CD14-positive monocyte (primary cell): ENCODE measurements around the gene INKA1. TPM values are rescaled to one million over a fixed set of nuclear protein-coding genes. Genes with fewer than 3 reads are reported as not detected.

Source experiments
- DNase-seq, 3 donors: peaks; one replicate each; pipeline ENCODE4 v3.0.0-alpha.2; 2011 to 2022
- H2AFZ ChIP-seq: 2 replicates; pipeline ENCODE4 v1.6.0; 2012; ENCODE audit warnings: mild to moderate bottlenecking, low read depth, low read length, inconsistent platforms; ENCODE audit not compliant: insufficient read depth, poor library complexity, severe bottlenecking
- H3K27ac ChIP-seq, 2 donors: 1 replicate in 1 of 2; 2 replicates in 1 of 2; pipeline ENCODE4 v1.5.1; 2012 to 2013; ENCODE audit warnings: low read length in 2 of 2, control low read depth in 1 of 2, inconsistent platforms in 1 of 2, low read depth in 1 of 2, mild to moderate bottlenecking in 1 of 2
- H3K27me3 ChIP-seq, 2 donors: one replicate each; pipeline versions ENCODE4 v1.6.0 to v1.6.1; 2011 to 2013; ENCODE audit warnings: low read length in 2 of 2; ENCODE audit not compliant: control insufficient read depth in 2 of 2, insufficient read depth in 2 of 2
- H3K36me3 ChIP-seq, 2 donors: replicated peaks in 1 of 2; 1 replicate in 1 of 2; 2 replicates in 1 of 2; pipeline versions ENCODE4 v1.5.1 to v1.6.1; 2012 to 2013; ENCODE audit warnings: low read length in 2 of 2, control low read depth in 1 of 2, inconsistent platforms in 1 of 2, mild to moderate bottlenecking in 1 of 2; ENCODE audit not compliant: insufficient read depth in 2 of 2, control insufficient read depth in 1 of 2
- H3K4me1 ChIP-seq, 2 donors: 1 replicate in 1 of 2; 2 replicates in 1 of 2; pipeline versions ENCODE4 v1.5.1 to v1.6.1; 2012 to 2013; ENCODE audit warnings: low read length in 2 of 2, control low read depth in 1 of 2, inconsistent platforms in 1 of 2, mild to moderate bottlenecking in 1 of 2, moderate library complexity in 1 of 2; ENCODE audit not compliant: insufficient read depth in 2 of 2, control insufficient read depth in 1 of 2
- H3K4me2 ChIP-seq: replicated peaks from 2 replicates; pipeline ENCODE3; 2012; ENCODE audit warnings: low read length, moderate library complexity, mild to moderate bottlenecking; ENCODE audit not compliant: poor library complexity, severe bottlenecking; ENCODE audit errors: extremely low read depth
- H3K4me3 ChIP-seq, 3 experiments: fragments of 200-600 bp in 1 of 3; sonication (generic) in 1 of 3; replicated peaks in 1 of 3; 1 replicate in 2 of 3; 2 replicates in 1 of 3; pipeline ENCODE4 v1.5.1; 2011 to 2013; ENCODE audit warnings: low read length in 3 of 3, mild to moderate bottlenecking in 3 of 3, control low read depth in 2 of 3, low read depth in 2 of 3, inconsistent platforms in 1 of 3, moderate library complexity in 1 of 3
- H3K79me2 ChIP-seq: 2 replicates; pipeline ENCODE4 v1.6.0; 2012; ENCODE audit warnings: mild to moderate bottlenecking, control low read depth, inconsistent platforms, low read length, moderate library complexity; ENCODE audit not compliant: insufficient read depth
- H3K9ac ChIP-seq: 2 replicates; pipeline ENCODE4 v1.6.0; 2017; ENCODE audit warnings: low read length, mild to moderate bottlenecking; ENCODE audit not compliant: insufficient read depth, poor library complexity, severe bottlenecking
- H3K9me3 ChIP-seq, 2 donors: replicated peaks in 1 of 2; 1 replicate in 1 of 2; 2 replicates in 1 of 2; pipeline versions ENCODE4 v1.5.1 to v1.6.1; 2012 to 2013; ENCODE audit warnings: low read length in 2 of 2, control low read depth in 1 of 2; ENCODE audit not compliant: control insufficient read depth in 1 of 2, insufficient read depth in 1 of 2
- H4K20me1 ChIP-seq: 2 replicates; pipeline ENCODE4 v1.6.0; 2012; ENCODE audit warnings: mild to moderate bottlenecking, low read length, control low read depth, moderate library complexity; ENCODE audit not compliant: insufficient read depth
- H3K27ac Mint-ChIP-seq, 7 donors: one replicate each; pipeline ENCODE4 v1.8.0; 2020; ENCODE audit warnings: mild to moderate bottlenecking in 7 of 7, mixed read lengths in 7 of 7, moderate library complexity in 6 of 7, inconsistent platforms in 2 of 7
- H3K27me3 Mint-ChIP-seq, 3 donors: one replicate each; pipeline ENCODE4 v1.8.0; 2021 to 2022; ENCODE audit warnings: low read depth in 3 of 3, mild to moderate bottlenecking in 3 of 3, mixed read lengths in 3 of 3, moderate library complexity in 3 of 3, inconsistent platforms in 1 of 3
- H3K36me3 Mint-ChIP-seq, 2 donors: one replicate each; pipeline ENCODE4 v1.8.0; 2020; ENCODE audit warnings: mixed read lengths in 2 of 2, inconsistent platforms in 1 of 2, mild to moderate bottlenecking in 1 of 2
- H3K4me1 Mint-ChIP-seq: one replicate; pipeline ENCODE4 v1.8.0; 2020; ENCODE audit warnings: mild to moderate bottlenecking, mixed read lengths
- H3K4me3 Mint-ChIP-seq, 2 donors: one replicate each; pipeline ENCODE4 v1.8.0; 2020; ENCODE audit warnings: mild to moderate bottlenecking in 2 of 2, mixed read lengths in 2 of 2, moderate library complexity in 1 of 2
- H3K9me3 Mint-ChIP-seq, 7 donors: one replicate each; pipeline ENCODE4 v1.8.0; 2020 to 2022; ENCODE audit warnings: mixed read lengths in 7 of 7, mild to moderate bottlenecking in 6 of 7, moderate library complexity in 6 of 7, inconsistent platforms in 2 of 7
- WGBS: methylation state at CpG from one replicate; pipeline ENCODE4 v1.1.5; 2013; ENCODE audit warnings: missing lambda C conversion rate; ENCODE audit not compliant: insufficient coverage; 5-methylcytosine and 5-hydroxymethylcytosine counted together
- intact Hi-C, 2 donors: fragments of 100-400 bp; cut with micrococcal nuclease; formaldehyde crosslinking; loops; one replicate each; pipeline versions ENCODE4 v1.15.0 to v1.15.1; 2023
- polyA plus RNA-seq, 3 donors: library from polyadenylated mRNA; depleted of rRNA in 1 of 3; unstranded in 2 of 3; stranded (reverse) in 1 of 3; fragments of 300-500 nt in 2 of 3; fragments of >200 nt in 1 of 3; fragmentation: Illumina TruSeq in 2 of 3; gene quantifications; 1 replicate in 2 of 3; 2 replicates in 1 of 3; pipeline ENCODE4 v1.2.3, GENCODE V29; 2012 to 2021
- TF ChIP-seq, protein P1 (sequence below): fragments of 200-600 bp; IDR thresholded peaks from one replicate; pipeline ENCODE4 v1.8.0; 2022; ENCODE audit warnings: antibody characterized with exemption, mild to moderate bottlenecking

The INKA1 gene
- polyA plus RNA-seq, 3 donors: 0.43 to 1.3 (median 1.3) TPM

DNA sequence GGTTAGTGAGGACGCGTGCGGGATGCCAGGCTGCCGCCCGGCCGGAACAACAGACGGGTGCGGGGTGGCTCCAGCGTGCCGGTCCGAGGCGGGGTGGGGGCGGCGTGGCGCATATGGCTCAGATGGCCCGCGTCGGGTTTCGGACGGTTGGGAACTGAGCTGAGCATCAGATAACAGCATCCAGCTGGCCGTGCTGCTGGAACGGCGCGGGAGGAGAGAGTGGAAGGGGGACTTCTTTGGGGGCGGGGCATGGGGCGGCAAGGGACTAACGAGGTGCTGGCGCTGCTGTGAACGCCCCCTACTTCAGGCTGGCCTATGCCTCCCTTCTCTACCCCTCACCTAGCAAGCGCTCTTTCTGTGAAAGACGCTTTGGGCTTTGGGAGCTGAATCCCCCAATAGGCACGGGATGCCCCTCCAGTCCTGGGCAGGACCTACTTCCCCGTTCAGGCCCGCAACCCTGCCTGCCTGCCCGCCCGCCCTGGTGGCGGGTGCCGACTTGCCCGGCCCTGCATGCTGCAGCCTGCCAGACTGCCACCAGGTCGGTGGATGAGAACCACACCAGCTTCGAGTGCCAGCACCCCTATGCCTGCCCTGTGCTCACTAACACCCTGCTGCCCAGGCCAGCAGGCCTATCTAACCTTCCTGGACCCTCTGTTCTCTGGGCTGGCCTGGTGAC lies 542 bp downstream of the INKA1 start:
- Histone ChIP-seq H3K27ac (peak overlapping the region in 1 of 2 donors; percentile 84), H3K4me1 (peaks cover 47 to 56% of the 10 kb centered on the region in 2 donors), H3K4me2 (peak overlapping the region; percentile 99), H3K9me3 (no peaks in the 10 kb centered on the region), H3K9ac (peak overlapping the region; percentile 70), H3K36me3 (peaks cover 2 to 15% of the 10 kb centered on the region in 2 donors), H2AFZ (peak overlapping the region; percentile 98), H3K4me3 (peak overlapping the region; percentile 76 to 99 (median 99)), H3K79me2 (peaks cover 12% of the 10 kb centered on the region), H4K20me1 (peaks cover 8% of the 10 kb centered on the region), H3K27me3 (peaks cover 0 to 5% of the 10 kb centered on the region in 2 donors)
- peaks cover 63% of the 10 kb centered on the region for H3K4me1 Mint-ChIP-seq
- 0% methylated on average over 31 of the region's 41 CpGs for WGBS
- H3K27ac Mint-ChIP-seq: peak overlapping the region in 4 of 7 donors; percentile 20 to 74 (median 56)
- peak overlapping the region; percentile 90 to 95 for H3K4me3 Mint-ChIP-seq
- TF ChIP-seq, protein P1, sequence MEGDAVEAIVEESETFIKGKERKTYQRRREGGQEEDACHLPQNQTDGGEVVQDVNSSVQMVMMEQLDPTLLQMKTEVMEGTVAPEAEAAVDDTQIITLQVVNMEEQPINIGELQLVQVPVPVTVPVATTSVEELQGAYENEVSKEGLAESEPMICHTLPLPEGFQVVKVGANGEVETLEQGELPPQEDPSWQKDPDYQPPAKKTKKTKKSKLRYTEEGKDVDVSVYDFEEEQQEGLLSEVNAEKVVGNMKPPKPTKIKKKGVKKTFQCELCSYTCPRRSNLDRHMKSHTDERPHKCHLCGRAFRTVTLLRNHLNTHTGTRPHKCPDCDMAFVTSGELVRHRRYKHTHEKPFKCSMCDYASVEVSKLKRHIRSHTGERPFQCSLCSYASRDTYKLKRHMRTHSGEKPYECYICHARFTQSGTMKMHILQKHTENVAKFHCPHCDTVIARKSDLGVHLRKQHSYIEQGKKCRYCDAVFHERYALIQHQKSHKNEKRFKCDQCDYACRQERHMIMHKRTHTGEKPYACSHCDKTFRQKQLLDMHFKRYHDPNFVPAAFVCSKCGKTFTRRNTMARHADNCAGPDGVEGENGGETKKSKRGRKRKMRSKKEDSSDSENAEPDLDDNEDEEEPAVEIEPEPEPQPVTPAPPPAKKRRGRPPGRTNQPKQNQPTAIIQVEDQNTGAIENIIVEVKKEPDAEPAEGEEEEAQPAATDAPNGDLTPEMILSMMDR: no peak
- peak; percentile 21 to 41 (median 28) for DNase-seq
- peaks cover 19% of the 10 kb centered on the region in 2 donors for H3K36me3 Mint-ChIP-seq
- peaks cover 17 to 22% (median 17%) of the 10 kb centered on the region in 3 donors for H3K27me3 Mint-ChIP-seq
- intact Hi-C loops: loop anchor here in 1 of 2 donors (2.0 kb wide), 1 partner anchor 35 kb away; no protein-coding TSS in a partner anchor
- peaks cover 0 to 3% (median 0%) of the 10 kb centered on the region in 7 donors for H3K9me3 Mint-ChIP-seq

- peak overlapping the region; percentile 90 to 95 for H3K4me3 Mint-ChIP-seq
- Histone ChIP-seq H3K27ac (no peak overlapping the region), H3K27me3 (peaks cover 0 to 5% of the 10 kb centered on the region in 2 donors), H2AFZ (peak overlapping the region; percentile 98), H3K4me3 (peak overlapping the region in 2 of 3 experiments; percentile 99), H3K9me3 (no peaks in the 10 kb centered on the region), H3K36me3 (peaks cover 10 to 22% of the 10 kb centered on the region in 2 donors), H3K79me2 (peaks cover 12% of the 10 kb centered on the region), H3K4me1 (peaks cover 47 to 56% of the 10 kb centered on the region in 2 donors), H3K9ac (peak overlapping the region; percentile 70), H4K20me1 (peaks cover 8% of the 10 kb centered on the region), H3K4me2 (peak overlapping the region; percentile 99)
- peaks cover 0 to 3% (median 0%) of the 10 kb centered on the region in 7 donors for H3K9me3 Mint-ChIP-seq
- TF ChIP-seq, protein P1: no peak
- peak overlapping the region in 4 of 7 donors; percentile 17 to 71 (median 42) for H3K27ac Mint-ChIP-seq
- H3K4me1 Mint-ChIP-seq: peaks cover 63% of the 10 kb centered on the region
- H3K27me3 Mint-ChIP-seq: peaks cover 15 to 21% (median 17%) of the 10 kb centered on the region in 3 donors
- no peak for DNase-seq
- H3K36me3 Mint-ChIP-seq: peaks cover 27% of the 10 kb centered on the region in 2 donors
- WGBS: 5% methylated on average over 23 of the region's 26 CpGs
- intact Hi-C loops: no loop called here
These were observed 1.3 kb downstream of the INKA1 start for GRCh38 chr3:49804141-49805041.
